Inflammatory macrophage treated with lipopolysaccharide for 4 hours (primary cell): Measurements from ENCODE around the gene BDH1.
"Not testable (repeated sequence)": the region's sequence is repeated elsewhere in the genome, so short reads cannot be mapped to it uniquely, and the experiment has no call there.

Experiments used
- DNase-seq: peaks from one replicate; pipeline ENCODE4 v3.0.0-alpha.2; 2020

The BDH1 gene

GRCh38 chr3:197555281-197556261 lies at the start of gene BDH1:
BDH1 (minus strand) TSS chr3:197555968; CDS start chr3:197546443, 9,525 bp downstream.
- DNase-seq: no peak

- DNase-seq: no peak
Measured at GRCh38 chr3:197603317-197603933, 47.7 kb upstream of the BDH1 start.

GRCh38 chr3:197602351-197602750 lies 46.6 kb upstream of the BDH1 start:
- not testable (repeated sequence) for DNase-seq

- not testable (repeated sequence) for DNase-seq
Measured at GRCh38 chr3:197601566-197601840, 45.7 kb upstream of the BDH1 start.

GRCh38 chr3:197600796-197601565 lies 45.2 kb upstream of the BDH1 start:
- no peak for DNase-seq

- DNase-seq: peak; percentile 67
Measured at GRCh38 chr3:197599089-197599765, 43.5 kb upstream of the BDH1 start.

GRCh38 chr3:197598404-197598980 lies 42.7 kb upstream of the BDH1 start:
- DNase-seq: no peak

GRCh38 chr3:197597335-197597734 lies 41.6 kb upstream of the BDH1 start:
- no peak for DNase-seq

GRCh38 chr3:197595470-197596185 lies 39.9 kb upstream of the BDH1 start:
- no peak for DNase-seq

GRCh38 chr3:197593046-197593380 lies 37.2 kb upstream of the BDH1 start:
- DNase-seq: peak; percentile 4

GRCh38 chr3:197592361-197593045 lies 36.7 kb upstream of the BDH1 start:
- DNase-seq: no peak

GRCh38 chr3:197591816-197592215 lies 36.0 kb upstream of the BDH1 start:
- no peak for DNase-seq

- no peak for DNase-seq
Measured at GRCh38 chr3:197590313-197590962, 34.7 kb upstream of the BDH1 start.

- DNase-seq: no peak
Measured at GRCh38 chr3:197589545-197589944, 33.8 kb upstream of the BDH1 start.

- not testable (repeated sequence) for DNase-seq
Measured at GRCh38 chr3:197586768-197587167, 31.0 kb upstream of the BDH1 start.

- DNase-seq: no peak
Measured at GRCh38 chr3:197586181-197586580, 30.4 kb upstream of the BDH1 start.

- DNase-seq: no peak
Measured at GRCh38 chr3:197584733-197585132, 29.0 kb upstream of the BDH1 start.

GRCh38 chr3:197583371-197583770 lies 27.6 kb upstream of the BDH1 start:
- no peak for DNase-seq

GRCh38 chr3:197580253-197580691 lies 24.5 kb upstream of the BDH1 start:
- no peak for DNase-seq

GRCh38 chr3:197578376-197578775 lies 22.6 kb upstream of the BDH1 start:
- DNase-seq: no peak
